ENCODE measurements around the gene SLC52A1.
"Not testable (repeated sequence)": the region's sequence is repeated elsewhere in the genome, so short reads cannot be mapped to it uniquely, and the experiment has no call there.

The SLC52A1 gene

DNA sequence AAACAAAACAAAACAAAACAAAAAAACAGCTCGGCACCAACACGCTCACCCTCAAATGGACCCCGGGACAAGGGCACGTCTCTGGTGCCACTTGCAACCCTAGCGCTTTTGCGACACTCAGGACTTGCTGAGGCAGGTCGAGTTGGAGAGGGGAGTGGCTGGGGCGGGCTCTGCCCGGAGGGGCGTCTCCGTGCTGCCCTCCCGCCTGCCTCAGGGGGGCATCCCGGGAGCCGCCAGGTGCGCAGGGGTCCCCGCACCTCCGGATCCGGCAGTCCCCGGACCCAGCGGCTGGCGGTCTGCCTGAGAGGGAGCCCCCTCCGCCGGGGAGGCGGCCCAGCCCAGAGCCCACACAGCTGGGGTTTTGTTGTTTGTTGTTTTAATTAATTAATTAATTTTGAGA, at the start of gene SLC52A1:
Gene SLC52A1, minus strand, starts transcription at position 112 of the 400 bp plus-strand sequence. CDS start 820 bp downstream, outside the sequence.
- Histone ChIP-seq H3K9me3 (ENCODE audit: severe bottlenecking) (no peaks in the 10 kb centered on the region), H3K4me3 (ENCODE audit: severe bottlenecking) (peak within 1 kb of the TSS; percentile 26), H3K27ac (ENCODE audit: poor library complexity, severe bottlenecking) (no peak within 1 kb of the TSS), H3K36me3 (ENCODE audit: low read depth) (no peaks in the 10 kb centered on the region), H3K27me3 (ENCODE audit: insufficient read depth, poor library complexity, severe bottlenecking) (no peaks in the 10 kb centered on the region), H3K4me1 (ENCODE audit: insufficient read depth, poor library complexity, severe bottlenecking) (no peaks in the 10 kb centered on the region)
- TF ChIP-seq, protein P1, sequence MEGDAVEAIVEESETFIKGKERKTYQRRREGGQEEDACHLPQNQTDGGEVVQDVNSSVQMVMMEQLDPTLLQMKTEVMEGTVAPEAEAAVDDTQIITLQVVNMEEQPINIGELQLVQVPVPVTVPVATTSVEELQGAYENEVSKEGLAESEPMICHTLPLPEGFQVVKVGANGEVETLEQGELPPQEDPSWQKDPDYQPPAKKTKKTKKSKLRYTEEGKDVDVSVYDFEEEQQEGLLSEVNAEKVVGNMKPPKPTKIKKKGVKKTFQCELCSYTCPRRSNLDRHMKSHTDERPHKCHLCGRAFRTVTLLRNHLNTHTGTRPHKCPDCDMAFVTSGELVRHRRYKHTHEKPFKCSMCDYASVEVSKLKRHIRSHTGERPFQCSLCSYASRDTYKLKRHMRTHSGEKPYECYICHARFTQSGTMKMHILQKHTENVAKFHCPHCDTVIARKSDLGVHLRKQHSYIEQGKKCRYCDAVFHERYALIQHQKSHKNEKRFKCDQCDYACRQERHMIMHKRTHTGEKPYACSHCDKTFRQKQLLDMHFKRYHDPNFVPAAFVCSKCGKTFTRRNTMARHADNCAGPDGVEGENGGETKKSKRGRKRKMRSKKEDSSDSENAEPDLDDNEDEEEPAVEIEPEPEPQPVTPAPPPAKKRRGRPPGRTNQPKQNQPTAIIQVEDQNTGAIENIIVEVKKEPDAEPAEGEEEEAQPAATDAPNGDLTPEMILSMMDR (IDR thresholded peaks at IDR 0.05; ENCODE audit: poor library complexity, severe bottlenecking): no peak
- ATAC-seq (ENCODE audit: low read depth): peak; percentile 25; the same call in 1 of the 3 replicates
- DNase-seq (ENCODE audit: low spot score): no peak

DNA sequence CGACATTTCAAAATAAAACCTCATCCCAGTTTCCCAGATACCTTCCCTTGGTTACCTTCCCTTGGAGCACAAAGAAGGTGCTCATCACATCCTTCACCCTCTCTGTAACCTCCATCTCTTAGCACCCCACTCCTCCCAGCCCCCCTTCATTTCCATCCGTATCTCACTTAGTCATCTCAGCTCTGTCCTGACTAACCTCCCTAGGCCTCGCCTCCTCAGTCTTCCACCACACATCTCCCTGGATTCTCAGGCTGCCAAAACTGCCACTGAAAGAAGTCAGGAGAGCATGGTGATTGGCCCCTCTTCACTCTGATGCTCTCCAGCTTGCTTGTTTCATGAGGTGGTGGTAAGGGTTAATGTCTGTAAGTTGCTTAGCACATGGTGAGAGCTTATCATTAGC, 45.4 kb upstream of the SLC52A1 start:
- no peak for ATAC-seq (ENCODE audit: low read depth)
- no peaks in the 10 kb centered on the region for H3K27me3 ChIP-seq (ENCODE audit: insufficient read depth, poor library complexity, severe bottlenecking)
- TF ChIP-seq, protein P1 (IDR thresholded peaks at IDR 0.05; ENCODE audit: poor library complexity, severe bottlenecking): no peak
- DNase-seq (ENCODE audit: low spot score): no peak
- H3K4me3 ChIP-seq (ENCODE audit: severe bottlenecking): no peak overlapping the region
- no peaks in the 10 kb centered on the region for H3K36me3 ChIP-seq (ENCODE audit: low read depth)
- H3K4me1 ChIP-seq (ENCODE audit: insufficient read depth, poor library complexity, severe bottlenecking): no peaks in the 10 kb centered on the region
- no peaks in the 10 kb centered on the region for H3K9me3 ChIP-seq (ENCODE audit: severe bottlenecking)
- H3K27ac ChIP-seq (ENCODE audit: poor library complexity, severe bottlenecking): no peak overlapping the region

DNA sequence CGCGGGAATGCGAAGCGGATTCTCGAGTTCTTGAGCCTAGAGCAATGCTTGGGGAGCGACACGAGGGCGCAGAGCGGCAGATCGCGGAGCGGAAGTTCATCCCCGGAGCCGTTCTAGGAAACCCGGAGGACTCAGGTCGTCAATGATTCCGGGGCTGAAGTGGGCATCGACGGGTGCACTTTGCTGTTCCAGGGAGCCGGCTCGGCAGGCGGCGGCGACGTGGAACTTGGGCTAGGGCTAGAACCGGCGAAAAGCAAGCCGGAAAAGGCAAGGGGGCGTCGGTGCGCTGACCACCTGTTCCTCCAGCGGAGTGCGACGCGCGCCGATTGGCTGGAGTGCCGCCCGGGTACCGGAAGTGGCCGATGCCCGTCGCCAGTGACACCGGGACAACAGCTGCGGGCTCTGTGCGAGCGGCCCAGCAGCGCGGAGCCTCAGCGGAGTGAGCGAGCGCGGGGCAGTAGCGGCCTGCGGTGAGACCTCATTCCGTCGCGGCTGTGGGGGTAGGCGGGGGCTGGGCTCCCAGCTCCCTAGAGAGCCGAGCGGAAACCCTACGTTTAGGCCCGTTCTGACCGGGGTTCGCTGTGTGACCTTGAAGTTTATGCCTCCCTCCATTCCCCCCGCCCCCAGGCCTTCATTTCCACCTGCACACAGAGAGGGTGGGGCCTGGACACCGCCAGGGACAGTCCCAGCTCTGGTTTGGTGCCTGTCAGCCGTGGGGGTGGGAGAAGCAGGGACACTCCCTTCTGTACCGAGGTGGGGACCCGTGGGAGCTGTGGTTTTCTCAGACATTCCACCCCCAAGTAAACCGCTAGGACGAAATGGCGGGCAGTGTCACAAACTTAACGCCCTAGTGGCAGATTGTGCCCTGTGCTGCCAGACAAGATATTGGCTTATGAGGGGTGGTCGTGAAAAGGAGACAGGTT, 43.1 kb upstream of the SLC52A1 start, which contains the start of gene ZFP3:
Gene ZFP3, plus strand, starts transcription at position 362 of the 923 bp plus-strand sequence. CDS start 13,038 bp downstream, outside the sequence.
- H3K36me3 ChIP-seq (ENCODE audit: low read depth): no peaks in the 10 kb centered on the region
- peak; percentile 74 for DNase-seq (ENCODE audit: low spot score)
- no peaks in the 10 kb centered on the region for H3K9me3 ChIP-seq (ENCODE audit: severe bottlenecking)
- no peaks in the 10 kb centered on the region for H3K4me1 ChIP-seq (ENCODE audit: insufficient read depth, poor library complexity, severe bottlenecking)
- no peaks in the 10 kb centered on the region for H3K27me3 ChIP-seq (ENCODE audit: insufficient read depth, poor library complexity, severe bottlenecking)
- peak; percentile 90 for ATAC-seq (ENCODE audit: low read depth)
- H3K27ac ChIP-seq (ENCODE audit: poor library complexity, severe bottlenecking): peak within 1 kb of the TSS; percentile 4
- TF ChIP-seq, protein P1 (IDR thresholded peaks at IDR 0.05; ENCODE audit: poor library complexity, severe bottlenecking): no peak
- H3K4me3 ChIP-seq (ENCODE audit: severe bottlenecking): peak within 1 kb of the TSS; percentile 47

- Histone ChIP-seq H3K36me3 (ENCODE audit: low read depth) (no peaks in the 10 kb centered on the region), H3K4me3 (ENCODE audit: severe bottlenecking) (peak overlapping the region; percentile 47), H3K4me1 (ENCODE audit: insufficient read depth, poor library complexity, severe bottlenecking) (no peaks in the 10 kb centered on the region), H3K27me3 (ENCODE audit: insufficient read depth, poor library complexity, severe bottlenecking) (no peaks in the 10 kb centered on the region), H3K9me3 (ENCODE audit: severe bottlenecking) (no peaks in the 10 kb centered on the region), H3K27ac (ENCODE audit: poor library complexity, severe bottlenecking) (peak overlapping the region; percentile 4)
- ATAC-seq (ENCODE audit: low read depth) (no peak; the same call in 2 of the 3 replicates), DNase-seq (ENCODE audit: low spot score) (no peak)
- TF ChIP-seq, protein P1 (IDR thresholded peaks at IDR 0.05; ENCODE audit: poor library complexity, severe bottlenecking): no peak
Measured at GRCh38 chr17:5077781-5078105, 42.5 kb upstream of the SLC52A1 start.

- not testable (repeated sequence) for H3K4me1 ChIP-seq (ENCODE audit: insufficient read depth, poor library complexity, severe bottlenecking); DNase-seq (ENCODE audit: low spot score); H3K27ac ChIP-seq (ENCODE audit: poor library complexity, severe bottlenecking); H3K36me3 ChIP-seq (ENCODE audit: low read depth); ATAC-seq (ENCODE audit: low read depth); H3K27me3 ChIP-seq (ENCODE audit: insufficient read depth, poor library complexity, severe bottlenecking); H3K9me3 ChIP-seq (ENCODE audit: severe bottlenecking)
- peak overlapping the region; percentile 47 for H3K4me3 ChIP-seq (ENCODE audit: severe bottlenecking)
Measured at GRCh38 chr17:5077275-5077674, 42.0 kb upstream of the SLC52A1 start.

GRCh38 chr17:5075472-5075871, 40.2 kb upstream of the SLC52A1 start:
- not testable (repeated sequence) for H3K27ac ChIP-seq (ENCODE audit: poor library complexity, severe bottlenecking); H3K4me3 ChIP-seq (ENCODE audit: severe bottlenecking); H3K27me3 ChIP-seq (ENCODE audit: insufficient read depth, poor library complexity, severe bottlenecking); H3K9me3 ChIP-seq (ENCODE audit: severe bottlenecking); H3K36me3 ChIP-seq (ENCODE audit: low read depth); H3K4me1 ChIP-seq (ENCODE audit: insufficient read depth, poor library complexity, severe bottlenecking); ATAC-seq (ENCODE audit: low read depth); DNase-seq (ENCODE audit: low spot score)

Measured in RWPE2 (cell line).